Stimulated activated CD4-positive, alpha-beta T cell treated with anti-CD3 and anti-CD28 coated beads, Interleukin-2, amount 100 ng/mL, for 48 hours (primary cell): Measurements from ENCODE around the gene WDR90.

Experiments used
- DNase-seq, 2 donors: peaks; one replicate each; pipeline ENCODE4 v3.0.0-alpha.2; 2020

WDR90 gene

DNA sequence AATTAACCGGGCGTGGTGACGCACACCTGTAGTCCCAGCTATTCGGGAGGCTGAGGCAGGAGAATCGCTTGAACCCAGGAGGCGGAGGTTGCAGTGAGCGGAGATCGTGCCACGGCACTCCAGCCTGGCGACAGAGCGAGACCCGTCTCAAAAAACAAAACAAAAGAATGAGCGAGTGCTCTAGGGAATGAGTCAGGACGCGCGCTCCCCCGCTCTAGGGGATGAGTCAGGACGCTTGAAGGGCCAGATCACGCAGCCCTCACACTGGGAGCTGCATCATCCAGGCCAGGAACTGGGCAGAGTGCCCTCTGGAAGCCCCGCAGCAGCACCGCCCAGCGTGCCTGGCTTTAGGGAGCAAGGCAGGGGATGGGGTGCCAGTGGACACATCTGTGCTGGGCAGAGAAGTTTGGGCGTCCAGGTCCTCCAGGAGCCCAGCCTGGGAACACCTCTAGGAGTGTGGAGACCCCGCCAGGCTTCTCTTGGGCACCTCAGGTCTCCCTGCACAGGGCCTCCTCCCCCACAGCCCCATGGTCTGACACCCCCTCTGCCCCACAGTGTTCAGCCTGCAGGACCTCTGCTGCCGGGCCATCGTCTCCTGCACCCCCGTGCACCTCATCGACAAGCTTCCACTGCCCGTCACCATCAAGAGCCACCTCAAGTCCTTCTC is 22.2 kb upstream of the WDR90 start:
- no peak for DNase-seq

DNA sequence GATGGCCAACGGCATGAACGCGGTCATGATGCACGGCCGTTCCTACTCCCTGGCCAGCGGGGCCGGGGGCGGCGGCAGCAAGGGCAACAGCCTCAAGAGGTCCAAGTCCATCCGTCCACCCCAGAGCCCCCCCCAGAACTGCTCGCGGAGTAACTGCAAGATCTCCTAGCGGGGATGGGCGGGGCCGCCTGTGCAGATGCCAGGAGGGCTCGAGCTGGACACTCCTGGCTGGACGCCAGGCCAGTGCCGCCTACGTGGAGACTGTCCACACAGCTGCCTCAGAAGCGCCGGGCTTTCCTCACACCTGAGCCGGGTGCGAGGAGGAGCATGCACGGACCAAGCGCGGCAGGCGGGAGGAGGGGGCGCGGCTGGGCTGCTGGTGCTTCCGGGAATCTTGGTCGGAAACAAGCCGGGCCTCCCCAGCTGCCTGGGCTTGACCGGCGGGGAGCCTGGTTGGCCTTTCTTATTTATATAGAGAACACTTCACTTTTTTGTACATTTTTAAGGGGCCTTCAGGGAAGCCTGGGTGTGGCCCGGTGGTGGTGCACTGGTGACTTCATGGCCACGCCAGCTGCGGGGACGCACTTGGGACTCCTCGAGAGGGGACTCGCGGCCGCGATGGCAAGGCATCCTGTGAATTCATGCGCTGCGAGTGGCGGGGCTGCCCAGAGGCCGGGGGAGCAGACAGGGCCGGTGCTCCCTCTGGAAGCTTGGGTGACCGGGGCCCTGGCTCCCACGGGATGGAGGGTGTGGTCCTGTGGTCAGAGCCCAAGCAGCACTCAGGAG is 21.5 kb upstream of the WDR90 start:
- DNase-seq, result no peak

DNA sequence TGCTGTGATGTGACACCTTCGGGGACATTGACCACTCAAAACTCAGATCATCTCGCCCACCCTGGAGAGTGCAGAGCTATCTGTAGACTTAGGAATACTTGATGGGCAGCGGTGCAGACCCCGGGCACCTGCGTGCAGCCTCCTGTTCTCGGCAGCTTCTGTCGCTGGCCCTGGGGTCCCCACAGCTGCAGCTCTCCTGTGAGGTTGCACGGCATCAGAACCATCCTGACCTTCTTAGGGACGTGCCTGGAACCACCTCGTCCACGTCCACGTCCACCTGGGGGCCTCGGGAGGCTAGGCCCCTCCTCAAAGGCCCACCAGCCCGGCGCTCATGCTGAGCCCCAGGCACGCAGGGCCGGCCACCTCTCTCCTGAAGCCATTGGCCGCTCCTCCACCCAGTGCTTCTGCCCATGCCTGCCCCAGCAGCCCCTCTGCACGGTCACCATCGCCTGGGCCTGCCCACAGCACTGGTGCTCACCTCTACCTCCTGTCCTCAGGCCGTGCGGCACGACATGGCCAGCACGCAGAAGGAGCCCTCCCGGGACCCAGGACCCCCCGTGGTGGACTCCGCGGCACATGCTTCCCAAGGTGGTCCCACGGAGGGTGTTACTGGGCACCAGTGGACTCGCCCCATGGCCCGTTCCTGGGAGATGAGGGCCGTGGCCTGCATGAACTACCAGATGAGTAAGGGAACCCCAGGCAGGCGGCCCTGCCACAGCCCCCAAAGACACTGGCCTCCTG is 20.7 kb upstream of the WDR90 start:
- no peak for DNase-seq

DNA sequence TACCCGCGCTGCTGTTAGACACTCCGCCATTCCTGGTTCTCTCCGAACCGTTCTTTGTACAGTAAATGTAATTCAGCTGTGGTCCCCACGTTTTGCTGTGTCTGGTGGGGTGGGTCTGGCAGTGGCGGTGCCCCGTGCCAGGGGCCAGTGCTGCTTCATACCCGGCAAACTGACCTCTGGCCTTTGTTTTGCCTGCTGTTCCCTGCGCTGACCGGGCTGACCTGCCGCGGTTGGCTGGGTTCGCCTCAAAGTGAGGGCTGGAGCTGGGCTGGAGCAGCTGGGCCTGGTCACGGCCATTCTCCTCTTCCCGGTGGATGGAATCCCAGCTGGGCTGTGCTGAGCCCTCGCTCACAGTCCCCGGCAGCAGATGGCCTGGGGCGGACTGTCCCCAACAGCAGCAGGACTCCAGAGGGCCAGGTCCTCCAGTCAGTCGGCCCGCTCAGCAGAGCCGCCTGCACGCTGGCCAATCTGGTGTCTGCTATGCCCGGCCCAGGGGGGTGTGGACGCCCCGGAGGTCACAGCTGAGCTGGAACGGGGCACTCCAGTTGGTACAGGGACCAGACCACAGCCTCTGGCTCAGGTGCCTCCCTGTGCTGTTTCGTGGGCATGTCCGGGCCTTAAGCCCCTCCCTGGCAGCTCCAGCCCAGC is 19.9 kb upstream of the WDR90 start:
- no peak for DNase-seq

DNA sequence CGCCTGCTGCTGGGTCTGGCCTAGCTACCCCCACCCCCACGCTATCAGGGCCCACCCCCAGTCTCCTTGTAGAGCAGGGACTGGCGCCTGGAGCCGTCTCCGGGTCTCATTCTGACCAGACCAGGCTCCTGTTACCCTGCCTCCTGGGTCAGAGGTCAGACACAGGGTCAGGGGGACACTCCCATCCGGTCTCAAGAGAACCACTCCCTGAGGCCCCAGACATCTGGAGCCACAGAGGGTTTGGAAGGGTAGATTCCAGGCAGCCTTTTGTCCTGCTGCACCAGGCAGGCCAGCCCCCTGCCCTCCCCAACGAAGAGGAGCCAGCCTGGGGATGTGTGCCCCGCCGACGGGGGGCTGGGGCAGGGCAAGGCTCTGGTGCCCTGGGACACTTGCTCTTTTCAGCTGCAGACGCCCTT is 19.3 kb upstream of the WDR90 start:
- no peak for DNase-seq

DNA sequence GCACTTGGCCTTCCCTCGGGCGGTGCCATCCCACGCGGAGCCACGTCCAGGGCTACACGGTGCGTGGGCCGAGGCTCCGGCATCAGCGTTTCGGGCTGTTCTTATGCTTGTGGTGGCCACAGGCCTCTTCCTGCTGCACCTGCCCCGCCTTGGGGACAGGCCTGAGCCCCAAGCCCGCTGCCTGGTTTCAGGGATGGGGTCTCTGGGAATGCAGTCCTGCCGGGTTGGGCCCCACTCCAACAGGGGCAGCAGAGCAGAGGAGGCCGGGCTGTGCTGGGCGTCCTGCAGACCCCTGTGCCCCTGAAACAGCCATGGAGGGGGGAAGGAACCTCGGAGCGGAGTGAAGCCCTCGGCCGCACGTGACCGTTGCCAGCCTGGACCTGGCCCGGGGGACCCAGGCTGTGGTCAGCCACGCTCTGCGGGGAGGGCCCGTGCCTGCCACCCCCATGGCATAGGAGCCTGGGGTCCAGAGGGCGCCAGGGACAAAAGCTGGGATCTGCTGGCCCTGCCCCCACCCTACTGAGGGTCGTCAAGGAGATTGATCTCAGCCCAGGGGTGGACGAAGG is 18.8 kb upstream of the WDR90 start:
- DNase-seq, result no peak

DNA sequence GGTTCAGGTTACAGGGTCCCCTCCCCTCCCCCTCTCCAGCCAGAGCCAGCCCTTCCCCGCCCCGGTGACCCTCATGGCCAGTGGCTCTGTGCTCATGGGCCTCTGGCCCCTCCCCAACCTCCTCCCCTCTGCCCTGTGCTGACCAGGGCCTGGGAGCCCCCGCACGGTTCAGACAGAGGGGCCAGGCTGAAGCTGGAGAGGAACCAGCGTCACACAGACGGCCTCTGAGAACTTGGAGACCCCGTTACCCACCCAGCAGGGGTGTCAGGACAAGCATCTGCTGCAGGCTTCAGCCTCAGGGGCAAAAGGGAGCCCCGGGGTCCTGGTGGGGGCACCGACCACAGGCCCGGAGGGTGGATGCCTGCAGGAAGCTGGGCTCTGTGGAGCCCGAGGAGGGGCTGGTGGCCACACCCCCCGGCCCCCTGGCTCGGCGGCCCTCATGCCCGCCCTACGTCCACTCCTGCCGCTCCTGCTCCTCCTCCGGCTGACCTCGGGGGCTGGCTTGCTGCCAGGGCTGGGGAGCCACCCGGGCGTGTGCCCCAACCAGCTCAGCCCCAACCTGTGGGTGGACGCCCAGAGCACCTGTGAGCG is 18.3 kb upstream of the WDR90 start, which contains the start of gene WFIKKN1:
Gene WFIKKN1, plus strand, starts transcription at position 171 of the 591 bp plus-strand sequence. Its CDS starts 269 bp downstream, at position 440.
- DNase-seq, result no peak

DNA sequence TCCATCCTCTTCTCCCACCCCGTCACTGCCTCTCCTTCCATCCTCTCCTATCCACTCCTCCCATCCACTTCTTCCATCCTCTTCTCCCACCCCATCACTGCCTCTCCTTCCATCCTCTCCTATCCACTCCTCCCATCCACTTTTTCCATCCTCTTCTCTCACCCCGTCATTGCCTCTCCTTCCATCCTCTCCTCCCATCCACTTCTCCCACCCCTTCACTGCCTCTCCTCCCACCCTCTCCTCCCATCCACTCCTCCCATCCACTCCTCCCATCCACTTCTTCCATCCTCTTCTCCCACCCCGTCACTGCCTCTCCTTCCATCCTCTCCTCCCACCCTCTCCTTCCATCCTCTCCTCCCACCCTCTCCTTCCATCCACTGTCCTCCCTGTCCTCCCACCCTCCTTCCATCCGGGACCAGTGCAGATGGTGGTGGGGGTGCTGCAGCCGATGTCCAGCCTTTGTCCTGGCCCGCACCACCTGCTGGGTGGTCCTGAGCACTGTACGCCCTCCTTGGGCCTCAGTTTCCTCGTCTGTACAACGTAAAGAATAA is 17.3 kb upstream of the WDR90 start:
- no peak for DNase-seq

DNA sequence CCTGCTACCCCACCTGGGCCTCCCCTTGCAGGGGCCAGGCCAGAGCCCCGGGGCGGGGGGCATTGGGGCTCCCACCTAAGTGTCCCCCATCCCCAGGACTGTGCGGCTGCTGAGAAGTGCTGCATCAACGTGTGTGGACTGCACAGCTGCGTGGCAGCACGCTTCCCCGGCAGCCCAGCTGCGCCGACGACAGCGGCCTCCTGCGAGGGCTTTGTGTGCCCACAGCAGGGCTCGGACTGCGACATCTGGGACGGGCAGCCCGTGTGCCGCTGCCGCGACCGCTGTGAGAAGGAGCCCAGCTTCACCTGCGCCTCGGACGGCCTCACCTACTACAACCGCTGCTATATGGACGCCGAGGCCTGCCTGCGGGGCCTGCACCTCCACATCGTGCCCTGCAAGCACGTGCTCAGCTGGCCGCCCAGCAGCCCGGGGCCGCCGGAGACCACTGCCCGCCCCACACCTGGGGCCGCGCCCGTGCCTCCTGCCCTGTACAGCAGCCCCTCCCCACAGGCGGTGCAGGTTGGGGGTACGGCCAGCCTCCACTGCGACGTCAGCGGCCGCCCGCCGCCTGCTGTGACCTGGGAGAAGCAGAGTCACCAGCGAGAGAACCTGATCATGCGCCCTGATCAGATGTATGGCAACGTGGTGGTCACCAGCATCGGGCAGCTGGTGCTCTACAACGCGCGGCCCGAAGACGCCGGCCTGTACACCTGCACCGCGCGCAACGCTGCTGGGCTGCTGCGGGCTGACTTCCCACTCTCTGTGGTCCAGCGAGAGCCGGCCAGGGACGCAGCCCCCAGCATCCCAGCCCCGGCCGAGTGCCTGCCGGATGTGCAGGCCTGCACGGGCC is 16.5 kb upstream of the WDR90 start:
- no peak for DNase-seq

DNA sequence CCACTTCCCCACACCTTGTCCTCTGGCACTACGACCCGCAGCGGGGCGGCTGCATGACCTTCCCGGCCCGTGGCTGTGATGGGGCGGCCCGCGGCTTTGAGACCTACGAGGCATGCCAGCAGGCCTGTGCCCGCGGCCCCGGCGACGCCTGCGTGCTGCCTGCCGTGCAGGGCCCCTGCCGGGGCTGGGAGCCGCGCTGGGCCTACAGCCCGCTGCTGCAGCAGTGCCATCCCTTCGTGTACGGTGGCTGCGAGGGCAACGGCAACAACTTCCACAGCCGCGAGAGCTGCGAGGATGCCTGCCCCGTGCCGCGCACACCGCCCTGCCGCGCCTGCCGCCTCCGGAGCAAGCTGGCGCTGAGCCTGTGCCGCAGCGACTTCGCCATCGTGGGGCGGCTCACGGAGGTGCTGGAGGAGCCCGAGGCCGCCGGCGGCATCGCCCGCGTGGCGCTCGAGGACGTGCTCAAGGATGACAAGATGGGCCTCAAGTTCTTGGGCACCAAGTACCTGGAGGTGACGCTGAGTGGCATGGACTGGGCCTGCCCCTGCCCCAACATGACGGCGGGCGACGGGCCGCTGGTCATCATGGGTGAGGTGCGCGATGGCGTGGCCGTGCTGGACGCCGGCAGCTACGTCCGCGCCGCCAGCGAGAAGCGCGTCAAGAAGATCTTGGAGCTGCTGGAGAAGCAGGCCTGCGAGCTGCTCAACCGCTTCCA is 15.7 kb upstream of the WDR90 start:
- no peak for DNase-seq

DNA sequence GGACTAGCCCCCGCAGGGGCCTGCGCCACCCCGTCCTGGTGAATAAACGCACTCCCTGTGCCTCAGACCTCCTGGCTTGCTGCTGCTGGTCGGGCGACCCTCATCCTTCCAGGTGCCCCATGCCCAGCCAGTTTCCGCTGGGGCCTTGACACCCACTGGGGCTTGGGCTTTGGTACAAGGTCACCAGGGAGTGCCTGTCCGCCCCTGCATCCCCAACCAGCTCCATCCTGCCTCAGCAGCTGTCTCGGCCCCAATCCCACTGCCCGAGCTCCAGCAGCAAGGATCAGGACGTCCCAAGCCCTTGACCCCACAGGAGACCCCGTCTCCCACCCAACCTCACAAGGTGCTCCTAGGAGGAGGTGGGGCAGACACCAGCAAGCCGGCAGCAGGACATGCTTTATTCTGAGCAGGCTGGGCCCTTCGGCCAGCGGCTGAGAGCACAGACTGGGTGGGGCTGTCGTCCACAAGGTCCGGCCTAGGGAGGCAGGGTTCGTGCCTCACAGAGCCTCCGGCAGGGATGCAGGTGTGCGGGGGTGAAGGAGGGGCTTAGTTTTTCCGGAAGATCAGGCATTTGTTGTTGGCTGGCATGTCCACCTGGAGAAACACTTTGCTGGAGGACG is 15.0 kb upstream of the WDR90 start:
- DNase-seq, result no peak

DNA sequence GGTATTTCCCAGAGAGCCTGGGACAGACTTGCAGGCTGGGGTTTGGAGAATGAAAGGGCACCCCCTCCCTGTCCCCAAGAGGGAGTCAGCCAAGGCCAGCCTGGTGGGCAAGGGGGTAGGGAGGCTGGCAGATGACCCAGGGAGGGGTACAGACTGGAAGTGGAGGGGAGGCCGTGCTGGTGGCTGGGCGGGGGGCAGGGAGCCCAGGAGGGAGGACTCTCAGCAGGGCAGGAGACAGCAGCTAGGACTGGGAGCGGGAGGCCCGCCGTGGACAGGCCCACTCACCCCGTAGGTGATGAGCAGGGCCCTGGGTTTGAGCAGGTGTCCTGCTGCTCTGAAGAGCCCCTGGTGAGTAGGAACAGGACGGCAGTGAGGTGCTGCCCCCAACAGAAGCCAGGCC is 14.2 kb upstream of the WDR90 start:
- no peak for DNase-seq

DNA sequence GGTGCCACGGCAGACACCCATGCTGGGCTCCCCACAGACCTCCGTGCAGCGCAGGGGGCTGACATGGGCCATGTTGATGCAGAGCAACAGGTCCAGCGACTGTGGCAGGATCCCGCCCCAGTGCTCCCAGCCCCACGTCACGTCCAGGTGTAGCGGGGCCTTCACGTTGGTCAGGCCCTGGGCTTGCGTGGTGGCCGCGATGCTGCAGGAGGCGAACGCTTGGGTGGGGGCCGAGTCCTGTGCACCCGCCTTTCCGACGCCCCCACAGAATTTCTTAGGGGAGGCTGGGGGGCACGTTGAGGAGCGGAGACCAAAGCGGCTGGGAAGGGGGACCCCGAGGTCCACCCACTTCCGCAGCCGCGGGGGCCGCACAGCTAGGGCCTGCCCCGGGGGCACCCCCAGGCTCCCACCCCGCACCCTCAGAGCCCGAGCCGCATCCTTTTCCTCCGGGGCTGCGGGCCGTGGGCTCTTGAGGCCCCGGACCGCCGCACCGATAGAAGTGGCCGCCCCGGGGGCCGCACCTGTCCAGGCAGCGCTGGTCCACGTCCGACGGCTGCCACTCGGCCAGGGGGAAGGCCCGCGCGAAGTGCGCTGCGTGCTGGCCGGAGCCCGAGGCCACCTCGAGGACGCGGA is 13.5 kb upstream of the WDR90 start:
- DNase-seq, result no peak

DNA sequence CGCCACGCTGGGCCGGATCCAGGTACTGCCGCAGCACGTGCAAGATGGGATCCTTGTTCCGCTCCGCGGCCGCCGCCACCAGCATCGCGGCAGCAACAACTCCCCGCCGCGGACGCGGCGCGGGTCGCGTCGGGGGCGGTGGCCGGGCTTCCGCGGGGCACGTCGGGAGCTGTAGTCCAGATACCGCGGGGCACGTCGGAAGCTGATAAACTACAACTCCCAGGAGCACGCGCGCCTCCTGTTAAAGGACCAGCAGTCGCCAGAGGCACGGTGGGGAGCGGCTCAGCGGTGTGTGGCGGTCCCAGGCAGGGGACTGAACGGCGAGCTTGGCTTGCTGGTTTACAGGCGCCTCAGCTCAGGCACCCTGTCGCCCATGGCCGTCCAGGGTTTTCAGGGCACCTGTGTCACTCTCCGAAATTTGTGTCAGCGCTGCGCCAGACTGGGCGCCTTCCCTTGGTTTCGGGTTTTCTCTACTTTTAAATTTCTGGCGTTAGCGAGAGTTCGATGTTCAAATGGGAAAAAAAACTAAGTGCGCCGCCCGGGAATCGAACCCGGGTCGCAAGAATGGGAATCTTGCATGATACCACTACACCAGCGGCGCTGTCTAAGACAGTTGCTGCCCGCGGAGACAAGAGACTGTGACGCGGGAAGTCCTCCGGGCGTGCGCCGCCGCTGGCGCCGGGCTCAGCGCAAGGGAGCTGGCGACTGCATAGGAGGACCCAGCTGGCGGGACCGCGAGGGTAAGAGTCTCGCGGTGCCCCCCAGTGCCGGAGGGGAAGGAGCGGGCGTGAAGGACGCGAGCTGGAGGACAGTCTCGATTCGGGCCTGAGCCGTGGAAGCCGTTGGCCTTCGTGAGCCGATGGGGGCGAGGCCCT is 12.7 kb upstream of the WDR90 start, which contains the start of gene METTL26:
Gene METTL26, minus strand, starts transcription at position 100 of the 875 bp plus-strand sequence. Its CDS starts 15 bp downstream, at position 85.
- DNase-seq, result peak; percentile 93 to 97

DNA sequence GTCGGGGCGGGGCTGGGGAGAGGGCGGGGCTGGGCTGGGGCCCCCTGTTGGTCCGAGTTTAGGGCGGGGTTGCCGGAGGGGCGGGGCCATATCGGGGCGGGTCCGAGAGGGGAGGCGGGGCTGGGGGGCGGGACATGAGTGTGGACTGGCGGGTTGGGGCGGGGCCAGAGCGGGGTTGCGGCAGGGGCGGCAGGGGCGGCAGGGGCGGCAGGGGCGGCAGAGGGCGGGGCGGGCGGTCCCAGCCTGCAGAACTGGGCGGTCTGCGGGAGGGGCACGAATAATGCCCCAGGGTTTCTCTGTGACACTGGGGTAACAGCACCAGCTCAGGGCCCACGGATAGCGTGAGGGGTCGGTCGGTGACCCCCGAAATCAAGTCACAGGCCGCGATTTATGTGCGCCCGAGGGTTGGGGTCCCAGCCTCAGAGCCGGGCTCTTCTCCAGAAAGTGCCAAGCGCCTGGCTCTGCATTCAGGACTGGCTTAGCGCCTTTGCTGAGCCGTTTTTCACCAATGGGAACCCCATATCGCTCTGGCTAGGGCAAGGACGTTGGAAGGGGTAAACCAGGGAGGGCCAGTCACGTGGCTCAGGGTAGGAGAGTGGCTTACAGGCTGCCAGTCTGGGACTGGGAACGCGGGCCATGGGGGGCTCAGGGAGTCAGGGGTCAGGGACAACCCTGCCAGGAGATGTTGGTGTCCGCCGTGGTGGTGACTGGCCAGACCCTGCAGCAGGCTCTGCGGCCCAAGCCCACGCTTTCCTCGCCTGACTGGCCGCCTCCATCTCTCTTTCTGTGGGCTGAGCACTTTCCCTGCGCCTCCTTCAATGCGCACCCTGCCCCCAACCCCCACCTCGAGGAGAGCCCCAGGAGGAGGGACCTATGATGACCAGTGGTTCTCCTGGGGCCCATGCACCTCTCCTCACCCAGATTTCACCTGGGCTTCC is 11.8 kb upstream of the WDR90 start:
- DNase-seq, result peak; percentile 82 to 89

DNA sequence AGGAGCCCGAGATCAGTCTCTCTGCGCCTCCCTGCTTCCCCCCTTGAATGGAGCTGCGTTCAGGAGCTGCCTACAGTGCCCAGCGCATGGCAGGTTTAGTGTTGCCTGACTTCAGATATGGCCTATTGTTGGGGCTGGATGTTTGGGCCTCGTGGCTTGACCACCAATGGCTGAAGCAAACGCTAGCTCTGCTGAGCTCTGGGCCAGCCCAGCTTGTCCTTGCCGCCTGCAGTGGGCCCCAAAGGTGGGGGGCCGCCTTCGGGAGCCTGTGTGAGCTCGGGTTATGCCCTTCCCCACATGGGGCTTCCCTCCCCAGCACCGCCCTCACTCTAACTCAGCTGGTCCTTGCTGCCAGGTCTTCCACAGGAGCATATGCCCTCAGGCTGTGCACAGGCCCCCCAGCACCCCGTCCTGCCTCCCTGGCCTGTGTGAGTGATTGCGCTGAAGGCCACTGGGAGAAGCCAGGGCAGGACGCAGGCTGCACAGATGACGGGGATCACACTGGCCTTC is 11.1 kb upstream of the WDR90 start:
- no peak for DNase-seq

DNA sequence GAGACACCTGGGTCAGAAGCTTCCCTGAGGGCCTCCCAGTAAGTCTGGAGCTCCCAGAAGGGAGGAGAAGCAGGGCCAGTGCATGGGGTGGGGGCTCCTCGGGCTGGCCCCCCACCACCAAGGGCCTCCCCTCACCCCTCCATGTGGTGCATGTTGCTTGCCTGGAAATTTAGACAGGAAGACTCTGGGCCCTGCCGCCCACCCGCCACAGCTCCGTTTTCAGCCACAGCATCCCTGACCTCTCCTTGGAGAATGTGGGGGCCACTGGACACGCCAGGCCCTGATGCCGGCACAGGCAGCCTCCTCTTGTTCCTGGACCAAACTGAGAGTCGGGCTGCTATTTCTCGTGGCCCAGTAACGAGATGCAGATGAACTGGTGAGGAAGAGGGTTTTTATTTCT is 10.3 kb upstream of the WDR90 start:
- no peak for DNase-seq
